Measurements from ENCODE around the gene SULT4A1.
"Not testable (repeated sequence)": the region's sequence is repeated elsewhere in the genome, so short reads cannot be mapped to it uniquely, and the experiment has no call there.

SULT4A1 gene

GRCh38 chr22:43862074-43862881, at the start of gene SULT4A1:
Gene SULT4A1, minus strand, starts transcription at chr22:43862513. Its CDS starts 131 bp downstream, at chr22:43862382.
- DNase-seq (ENCODE audit: low spot score): peak; percentile 50

- DNase-seq (ENCODE audit: low spot score): no peak
Observed at GRCh38 chr22:43911351-43911750, 49.0 kb upstream of the SULT4A1 start.

GRCh38 chr22:43910178-43910695, 47.9 kb upstream of the SULT4A1 start:
- no peak for DNase-seq (ENCODE audit: low spot score)

- no peak for DNase-seq (ENCODE audit: low spot score)
Observed at GRCh38 chr22:43909708-43910107, 47.4 kb upstream of the SULT4A1 start.

- DNase-seq (ENCODE audit: low spot score): no peak
Observed at GRCh38 chr22:43905681-43906080, 43.4 kb upstream of the SULT4A1 start.

GRCh38 chr22:43904412-43904811, 42.1 kb upstream of the SULT4A1 start:
- not testable (repeated sequence) for DNase-seq (ENCODE audit: low spot score)

- not testable (repeated sequence) for DNase-seq (ENCODE audit: low spot score)
Observed at GRCh38 chr22:43903033-43903432, 40.7 kb upstream of the SULT4A1 start.

GRCh38 chr22:43901976-43902643, 39.8 kb upstream of the SULT4A1 start:
- peak; percentile 61 for DNase-seq (ENCODE audit: low spot score)

- no peak for DNase-seq (ENCODE audit: low spot score)
Observed at GRCh38 chr22:43900206-43900605, 37.9 kb upstream of the SULT4A1 start.

- DNase-seq (ENCODE audit: low spot score): peak; percentile 56
Observed at GRCh38 chr22:43897751-43898261, 35.5 kb upstream of the SULT4A1 start.

- no peak for DNase-seq (ENCODE audit: low spot score)
Observed at GRCh38 chr22:43895986-43896645, 33.8 kb upstream of the SULT4A1 start.

- no peak for DNase-seq (ENCODE audit: low spot score)
Observed at GRCh38 chr22:43894122-43894521, 31.8 kb upstream of the SULT4A1 start.

- DNase-seq (ENCODE audit: low spot score): no peak
Observed at GRCh38 chr22:43893266-43893665, 31.0 kb upstream of the SULT4A1 start.

GRCh38 chr22:43892183-43892894, 30.0 kb upstream of the SULT4A1 start:
- no peak for DNase-seq (ENCODE audit: low spot score)

GRCh38 chr22:43891360-43892182, 29.3 kb upstream of the SULT4A1 start, which contains the start of gene PNPLA5:
Gene PNPLA5, minus strand, starts transcription at chr22:43892013. Its CDS starts 133 bp downstream, at chr22:43891880.
- no peak for DNase-seq (ENCODE audit: low spot score)

GRCh38 chr22:43890901-43891331, 28.6 kb upstream of the SULT4A1 start:
- DNase-seq (ENCODE audit: low spot score): no peak

- peak; percentile 60 for DNase-seq (ENCODE audit: low spot score)
Observed at GRCh38 chr22:43889860-43890253, 27.5 kb upstream of the SULT4A1 start.

GRCh38 chr22:43889201-43889859, 27.0 kb upstream of the SULT4A1 start:
- DNase-seq (ENCODE audit: low spot score): no peak

GRCh38 chr22:43888740-43889139, 26.4 kb upstream of the SULT4A1 start:
- DNase-seq (ENCODE audit: low spot score): no peak

- DNase-seq (ENCODE audit: low spot score): no peak
Observed at GRCh38 chr22:43887391-43887790, 25.1 kb upstream of the SULT4A1 start.

All from AG08396 (cell line).